HG03575 (cell line): Measurements from ENCODE around the gene REV1.
"Not testable (repeated sequence)": the region's sequence is repeated elsewhere in the genome, so short reads cannot be mapped to it uniquely, and the experiment has no call there.

Experiments
- ATAC-seq: cut with Tn5 transposase; IDR thresholded peaks from one replicate; pipeline ENCODE4 v1.9.1; 2021; ENCODE audit not compliant: unreplicated experiment, insufficient number of reproducible peaks, low FRiP score; ENCODE audit errors: extremely low read depth

REV1 gene

GRCh38 chr2:99489761-99490622, at the start of gene REV1:
REV1 (minus strand) TSS chr2:99490017; CDS start chr2:99464975, 25,042 bp downstream.
- peak; percentile 48 for ATAC-seq

GRCh38 chr2:99537910-99538485, 48.2 kb upstream of the REV1 start:
- no peak for ATAC-seq

DNA sequence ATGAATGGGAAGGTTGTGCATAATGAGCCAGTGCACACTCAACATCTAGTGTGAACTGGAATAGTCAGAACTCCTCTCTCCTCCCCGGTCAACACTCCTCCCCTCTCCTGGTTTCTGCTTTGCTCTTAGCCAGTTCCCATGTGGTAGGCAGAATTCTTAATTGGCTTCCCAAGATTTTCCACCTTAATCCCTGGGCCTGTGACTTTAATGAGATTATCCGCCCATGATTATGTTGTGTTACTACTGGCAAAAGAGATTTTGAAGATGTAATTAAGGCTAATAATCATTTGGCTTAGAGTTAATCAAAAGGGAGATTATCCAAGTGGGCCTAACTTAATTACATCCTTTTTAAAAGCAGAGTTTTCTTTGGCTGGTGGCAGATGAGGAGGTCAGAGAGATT, 34.2 kb upstream of the REV1 start:
- no peak for ATAC-seq

GRCh38 chr2:99522157-99522556, 32.3 kb upstream of the REV1 start:
- no peak for ATAC-seq

DNA sequence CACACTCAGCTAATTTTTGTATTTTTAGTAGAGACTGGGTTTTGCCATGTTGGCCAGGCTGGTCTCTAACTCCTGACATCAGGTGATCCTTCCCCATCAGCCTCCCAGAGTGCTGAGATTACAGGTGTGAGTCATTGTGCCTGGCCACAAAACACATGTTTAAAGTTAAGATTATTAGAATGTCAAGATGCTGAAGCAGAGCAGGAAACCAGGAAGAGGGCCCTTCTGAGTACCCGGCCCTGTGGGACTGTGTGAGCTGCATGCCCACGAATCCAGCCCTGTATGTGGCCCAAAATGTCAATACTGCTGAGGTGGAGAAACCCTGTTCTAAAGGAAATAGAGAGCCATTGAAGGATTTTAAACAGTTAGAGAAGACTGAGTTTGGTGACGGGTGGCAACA, 31.0 kb upstream of the REV1 start:
- no peak for ATAC-seq

DNA sequence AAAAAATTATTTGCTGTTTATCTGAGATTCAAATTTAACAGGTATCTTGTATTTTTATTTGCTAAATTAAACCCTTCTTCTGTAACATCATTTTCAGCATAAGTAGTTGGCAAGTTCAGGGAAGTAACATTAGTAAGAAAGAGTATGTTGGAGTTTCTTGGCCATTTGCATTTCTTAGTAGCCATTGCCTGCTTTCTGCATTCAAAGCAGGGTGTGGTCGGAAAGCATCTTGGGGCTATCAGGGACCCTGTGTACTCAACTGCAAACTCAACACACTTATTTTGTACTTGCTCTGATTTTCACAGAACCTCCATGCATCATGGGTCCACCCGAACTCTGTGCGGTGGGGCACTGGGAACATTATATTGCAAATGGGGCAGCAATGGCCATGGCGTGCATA, 30.4 kb upstream of the REV1 start:
- ATAC-seq, result no peak

DNA sequence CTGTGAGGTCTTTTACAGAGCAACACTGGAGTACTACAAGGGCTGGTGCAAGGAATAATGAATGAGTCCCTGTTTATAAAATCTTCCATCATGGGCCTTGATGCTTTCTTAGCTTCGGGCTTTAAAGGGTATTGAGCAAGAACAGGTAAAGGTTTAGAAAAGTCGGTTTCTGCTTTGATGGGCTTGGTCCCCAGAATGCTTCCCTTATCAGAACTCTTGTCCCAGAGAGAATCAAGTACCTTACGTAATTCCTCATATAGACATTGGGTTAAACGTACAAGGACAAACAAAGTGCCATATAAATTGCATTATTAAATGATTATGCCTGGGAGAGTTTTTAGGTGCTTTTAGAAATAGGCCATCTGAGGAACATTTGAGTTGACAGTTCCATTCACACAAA, 24.5 kb upstream of the REV1 start:
- ATAC-seq, result no peak

DNA sequence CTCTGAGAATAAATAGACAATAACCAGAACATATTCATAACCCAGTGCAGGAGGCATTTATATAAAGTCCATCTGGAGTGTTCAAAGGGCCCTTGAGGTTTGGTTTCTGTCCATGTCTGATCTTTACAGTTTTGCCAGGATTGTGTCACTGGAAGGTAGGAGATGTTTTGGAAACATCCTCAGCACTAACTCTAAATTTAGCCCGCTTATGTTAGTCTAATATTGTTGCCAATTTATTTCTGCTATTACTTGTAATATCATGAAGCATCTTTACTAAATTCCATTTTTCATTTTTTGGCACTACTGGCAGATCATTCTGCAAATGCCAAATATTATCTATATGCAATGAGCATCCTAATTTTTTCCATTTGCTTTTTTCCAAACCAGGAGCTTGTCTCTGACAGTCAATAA, 22.4 kb upstream of the REV1 start:
- no peak for ATAC-seq

DNA sequence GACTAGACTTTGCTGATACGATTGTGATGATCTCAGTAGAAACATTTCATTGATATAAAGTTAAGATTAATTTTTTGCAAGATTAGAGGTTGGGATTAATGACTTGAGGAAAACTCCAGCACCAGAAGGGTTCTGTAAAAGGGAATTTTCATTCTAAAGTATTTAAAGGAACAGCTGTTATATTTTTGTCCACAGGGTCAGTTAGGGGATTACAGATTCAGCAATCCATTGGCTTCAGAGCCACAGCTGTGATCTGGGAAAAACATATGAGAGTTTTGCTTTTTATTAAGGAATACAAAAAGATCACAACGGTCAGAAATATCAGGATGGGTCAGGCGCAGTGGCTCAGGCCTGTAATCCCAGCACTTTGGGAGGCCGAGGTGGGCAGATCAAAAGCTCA, 19.6 kb upstream of the REV1 start:
- ATAC-seq, result no peak

DNA sequence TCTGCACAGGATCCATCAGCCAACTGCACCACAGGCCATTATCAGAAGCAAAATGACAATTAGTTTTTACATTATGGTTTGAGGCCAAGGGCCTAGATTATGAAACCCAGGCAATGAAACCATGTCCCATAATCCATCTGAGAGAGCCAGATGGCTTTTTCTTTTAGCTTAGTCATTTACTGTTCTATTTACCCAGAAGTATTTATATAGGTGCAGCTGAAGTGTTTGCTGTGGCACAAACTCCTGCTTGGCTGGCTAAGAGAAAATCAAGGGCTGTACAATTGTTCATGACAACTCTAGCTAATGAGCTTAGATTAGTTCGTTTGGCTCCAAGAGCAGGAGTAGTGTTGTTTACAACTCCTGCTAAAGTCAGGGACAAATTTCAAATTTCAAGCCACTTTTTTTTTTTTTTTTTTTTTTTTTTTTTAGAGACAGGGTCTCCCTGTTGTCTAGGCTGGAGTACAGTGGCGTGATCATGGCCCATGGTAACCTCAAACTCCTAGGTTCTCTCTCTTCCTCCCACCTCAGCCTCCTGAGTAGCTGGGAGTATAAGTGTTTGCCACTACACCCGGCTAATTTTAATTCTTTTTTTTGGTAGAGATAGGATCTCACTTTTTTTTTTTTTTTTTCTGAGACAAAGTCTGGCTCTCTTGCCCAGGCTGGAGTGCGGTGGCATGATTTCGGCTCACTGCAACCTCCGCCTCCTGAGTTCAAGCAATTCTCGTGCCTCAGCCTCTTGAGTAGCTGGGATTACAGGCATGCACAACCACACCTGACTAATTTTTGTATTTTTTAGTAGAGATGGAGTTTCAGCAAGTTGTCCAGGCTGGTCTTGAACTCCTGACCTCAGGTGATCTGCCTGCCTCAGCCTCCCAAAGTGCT, 18.4 kb upstream of the REV1 start:
- no peak for ATAC-seq

DNA sequence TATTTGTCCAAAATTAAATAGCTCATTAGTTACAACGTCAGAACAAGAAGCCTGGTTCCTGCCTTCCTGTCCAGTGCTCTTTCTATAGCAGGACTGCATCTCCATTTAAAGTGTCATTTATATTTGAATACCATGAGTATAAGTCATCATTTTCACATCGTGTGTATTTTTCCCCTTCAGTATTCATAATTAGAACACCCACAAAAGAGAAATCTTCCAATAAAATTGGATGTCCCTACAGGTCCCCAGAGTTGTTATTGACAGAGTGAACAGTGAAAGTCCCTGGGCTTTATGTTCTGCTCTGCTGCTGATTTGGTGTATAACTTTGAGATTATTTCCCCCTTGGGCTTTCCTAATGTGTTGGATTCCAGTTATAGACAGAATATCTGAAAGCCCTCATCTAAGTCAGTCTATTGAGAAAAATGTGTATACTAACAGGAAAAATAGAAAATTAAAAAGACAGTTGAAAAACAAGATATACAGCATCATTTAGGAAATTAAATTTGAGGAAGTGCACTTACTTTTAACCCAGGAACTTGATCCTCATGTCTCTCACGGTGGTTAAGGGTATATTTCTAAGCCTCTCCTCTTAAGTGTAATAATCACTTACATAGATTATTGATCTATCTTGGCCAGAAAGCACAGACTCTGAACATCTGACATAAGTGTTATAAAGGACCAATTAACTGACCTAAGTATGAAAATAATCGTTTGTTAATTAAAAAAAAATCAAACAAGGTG, 15.2 kb upstream of the REV1 start:
- no peak for ATAC-seq

DNA sequence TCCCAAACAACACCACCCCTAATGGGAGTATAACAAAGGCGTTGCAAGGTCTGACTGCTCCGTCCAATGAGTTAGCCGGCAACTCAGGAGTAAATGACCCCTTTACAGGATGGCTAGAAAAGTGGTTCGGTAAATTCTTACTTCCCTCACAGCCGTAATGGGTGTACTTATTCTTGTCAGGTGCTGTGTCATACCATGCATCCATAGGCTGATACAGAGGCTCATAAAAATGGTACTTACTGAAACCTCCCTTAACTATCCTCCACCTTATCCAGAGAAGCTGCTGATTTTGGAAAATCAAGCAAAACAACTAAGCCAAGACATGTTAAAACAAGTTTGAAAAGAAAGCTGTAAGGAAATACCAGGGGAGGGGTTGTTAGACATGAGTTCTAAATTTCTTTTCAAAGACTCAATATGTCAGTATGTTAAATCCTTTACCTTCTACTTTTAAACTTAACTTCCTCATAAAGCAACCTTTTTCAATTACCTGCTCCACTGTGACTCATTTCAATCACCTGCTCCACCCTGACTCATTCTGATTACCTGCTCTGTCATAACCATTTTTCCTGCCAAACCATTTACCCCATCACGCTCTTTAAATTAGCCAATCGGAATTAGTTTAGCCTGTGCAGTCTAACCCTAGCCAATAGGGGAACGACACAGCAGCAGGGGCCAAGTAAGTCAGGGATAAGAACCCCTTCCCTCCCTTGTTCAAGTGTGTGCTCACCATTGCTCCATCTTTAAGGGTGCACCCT, 14.0 kb upstream of the REV1 start:
- ATAC-seq, result not testable (repeated sequence)

- ATAC-seq, result no peak
Measured at GRCh38 chr2:99496021-99496420, 6.2 kb upstream of the REV1 start.

DNA sequence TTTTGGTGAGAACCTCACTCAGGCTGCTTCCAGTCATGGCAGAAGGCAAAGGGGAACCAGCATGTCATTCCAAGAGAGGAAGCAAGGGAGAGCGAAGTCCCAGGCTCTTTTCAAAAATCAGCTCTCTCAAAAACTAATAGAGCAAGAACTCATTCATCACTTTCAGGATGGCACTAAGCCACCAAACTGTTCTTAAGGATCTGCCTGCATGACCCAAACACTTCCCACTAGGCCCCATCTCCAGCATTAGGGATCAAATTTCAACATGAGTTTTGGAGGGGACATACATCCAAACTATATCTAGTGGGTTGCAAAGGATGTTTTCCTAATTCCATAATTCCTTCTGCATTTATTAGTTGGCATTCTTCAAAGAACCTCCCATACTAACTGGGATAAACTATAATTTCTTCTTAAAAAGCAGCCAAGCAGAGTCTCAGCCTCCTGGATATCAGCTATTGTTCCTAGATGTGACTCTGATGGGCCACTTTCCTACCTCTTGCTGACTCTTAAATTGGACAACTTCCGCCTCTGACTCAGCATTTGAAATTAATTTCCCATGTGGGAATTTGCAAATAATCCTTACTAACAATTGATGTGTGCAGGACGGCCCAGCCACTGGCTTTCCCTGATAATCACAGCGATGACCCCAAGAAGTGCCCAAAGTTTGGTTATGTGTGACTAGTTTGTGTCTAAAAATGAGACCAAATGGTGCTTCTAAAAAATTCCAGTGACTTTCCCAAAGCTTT, 5.5 kb upstream of the REV1 start:
- no peak for ATAC-seq

- ATAC-seq, result no peak
Measured at GRCh38 chr2:99492721-99493120, 2.9 kb upstream of the REV1 start.

DNA sequence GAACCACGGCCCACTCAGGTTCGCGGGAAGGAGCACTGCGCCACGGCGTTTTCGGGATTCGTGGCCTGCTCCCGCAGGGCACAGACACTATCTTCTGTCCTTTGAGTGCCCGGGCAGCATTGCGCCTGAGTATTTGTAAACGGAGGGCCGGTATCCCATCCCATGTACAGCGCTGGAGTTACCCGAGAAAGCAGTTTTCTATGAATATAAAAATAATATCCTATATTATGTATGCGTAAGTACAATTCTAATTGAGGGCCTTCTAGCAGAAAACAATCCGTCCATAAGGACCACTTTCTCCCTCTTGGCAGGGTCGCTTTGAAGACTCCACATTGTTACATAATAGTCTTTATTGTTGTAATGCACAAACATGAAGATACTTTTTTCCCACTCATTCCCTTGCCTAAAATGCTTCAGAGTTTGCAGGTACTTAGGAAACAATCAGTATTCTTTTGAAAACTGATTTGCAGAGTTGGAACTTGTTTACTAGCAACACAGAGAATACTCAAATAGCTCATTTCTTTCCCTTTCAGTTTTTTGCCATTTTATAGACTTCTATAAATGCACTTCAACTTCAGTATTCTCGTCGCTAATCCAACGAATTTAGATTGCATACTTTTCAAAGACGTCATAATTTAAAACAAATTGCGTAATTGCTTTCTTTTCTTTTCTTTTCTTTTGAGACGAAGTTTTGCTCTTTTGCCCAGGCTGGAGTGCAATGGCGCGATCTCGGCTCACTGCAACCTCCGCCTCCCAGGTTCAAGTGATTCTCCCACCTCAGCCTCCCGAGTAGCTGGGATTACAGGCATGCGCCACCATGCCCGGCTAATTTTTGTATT, 1.0 kb upstream of the REV1 start:
- ATAC-seq, result no peak
